K562 (cell line): ENCODE measurements around the gene IQCC. TPM values are rescaled to one million over a fixed set of nuclear protein-coding genes. Genes with fewer than 3 reads are reported as not detected.

Experiments used
- CBFB ChIP-seq: sonication (generic); formaldehyde crosslinking; IDR thresholded peaks from 2 replicates; pipeline ENCODE4 v1.4.0; 2020; ENCODE audit warnings: mild to moderate bottlenecking, missing genetic modification reagents
- E2F3 ChIP-seq: fragments of 250-450 bp; sonication (Bioruptor Pico); IDR thresholded peaks from 2 replicates; pipeline ENCODE4 v1.4.0; 2020; ENCODE audit warnings: mild to moderate bottlenecking
- MCM7 ChIP-seq, 2 experiments: fragments of 450-650 bp; IDR thresholded peaks; 2 replicates each; pipeline ENCODE4 v1.6.1; 2016 to 2018
- NCOA4 ChIP-seq: fragments of 450-650 bp; IDR thresholded peaks from 2 replicates; pipeline ENCODE4 v1.6.1; 2018; ENCODE audit warnings: mild to moderate bottlenecking; ENCODE audit not compliant: partially characterized antibody
- PRPF4 ChIP-seq: fragments of 200-400 bp; formaldehyde crosslinking; IDR thresholded peaks from one replicate; pipeline ENCODE4 v1.6.1; 2017; ENCODE audit warnings: low read length, low read depth, mild to moderate bottlenecking; ENCODE audit not compliant: insufficient read depth, poor library complexity, severe bottlenecking
- PYGO2 ChIP-seq: fragments of 450-650 bp; IDR thresholded peaks from 2 replicates; pipeline ENCODE4 v1.6.1; 2016; ENCODE audit warnings: mild to moderate bottlenecking, missing genetic modification characterization, moderate library complexity, missing compliant biosample characterization
- RB1 ChIP-seq: fragments of 450-650 bp; IDR thresholded peaks from 2 replicates; pipeline ENCODE4 v1.6.1; 2017; ENCODE audit warnings: low read depth, mild to moderate bottlenecking
- SPI1 ChIP-seq: IDR thresholded peaks from 2 replicates; pipeline ENCODE4 v1.6.1; 2011; ENCODE audit warnings: low read depth, low read length, control low read depth, borderline replicate concordance
- ZFPM2 ChIP-seq: fragments of 250-450 bp; sonication (Bioruptor Pico); IDR thresholded peaks from 2 replicates; pipeline ENCODE4 v1.5.1; 2022; ENCODE audit warnings: mild to moderate bottlenecking
- ZNF282 ChIP-seq: sonication (generic); formaldehyde crosslinking; IDR thresholded peaks from 2 replicates; pipeline ENCODE4 v1.8.1; 2023; ENCODE audit warnings: missing genetic modification reagents
- ZNF324 ChIP-seq: fragments of 250-450 bp; sonication (Bioruptor Pico); IDR thresholded peaks from 2 replicates; pipeline ENCODE4 v1.4.0; 2020; ENCODE audit warnings: mild to moderate bottlenecking
- polyA plus RNA-seq, 8 experiments: library from polyadenylated mRNA; depleted of rRNA in 4 of 8; stranded (reverse) in 5 of 8; unstranded in 3 of 8; fragments of >200 nt; fragmentation: Nextera tagmentation in 2 of 8; fragmentation: Illumina TruSeq in 1 of 8; extraction: Ambion mirVana in 2 of 8; extraction: Trizol in 1 of 8; gene quantifications; 2 replicates each; pipeline versions ENCODE4 v1.2.1 to v1.2.3, GENCODE V29; 2011 to 2014; ENCODE audit warnings: inconsistent platforms in 1 of 8, missing spikeins in 1 of 8
- total RNA-seq, 7 experiments: library from RNA; depleted of rRNA in 6 of 7; stranded (reverse); fragments of >200 nt in 6 of 7; fragmentation: Illumina TruSeq in 2 of 7; extraction: Trizol in 2 of 7; gene quantifications; 2 replicates each; pipeline versions ENCODE4 v1.2.1 to v1.2.3, GENCODE V29; 2011 to 2021; ENCODE audit warnings: low replicate concordance in 1 of 7
- TF ChIP-seq, protein P1 (sequence below): fragments of 150-350 bp; IDR thresholded peaks from 2 replicates; pipeline ENCODE4 v1.6.1; 2014; ENCODE audit warnings: low read depth, mild to moderate bottlenecking, low read length, borderline replicate concordance
- TF ChIP-seq, protein P2 (sequence below): IDR thresholded peaks from 2 replicates; pipeline ENCODE4 v1.6.1; 2012; ENCODE audit warnings: low read depth, low read length, improper control_type of control experiment, borderline replicate concordance
- TF ChIP-seq, protein P3 (sequence below), 2 experiments: fragments of 450-650 bp; IDR thresholded peaks; 2 replicates each; pipeline ENCODE4 v1.6.1; 2016; ENCODE audit warnings: mild to moderate bottlenecking in 2 of 2, borderline replicate concordance in 1 of 2, low read depth in 1 of 2, moderate library complexity in 1 of 2

IQCC gene
- total and polyA plus RNA-seq, 9 of the 15 experiments (the other 6 are each of a cell fraction or from before 2014, with no cell fraction given) = 8.1 to 16.5 (median 10.7) TPM

DNA sequence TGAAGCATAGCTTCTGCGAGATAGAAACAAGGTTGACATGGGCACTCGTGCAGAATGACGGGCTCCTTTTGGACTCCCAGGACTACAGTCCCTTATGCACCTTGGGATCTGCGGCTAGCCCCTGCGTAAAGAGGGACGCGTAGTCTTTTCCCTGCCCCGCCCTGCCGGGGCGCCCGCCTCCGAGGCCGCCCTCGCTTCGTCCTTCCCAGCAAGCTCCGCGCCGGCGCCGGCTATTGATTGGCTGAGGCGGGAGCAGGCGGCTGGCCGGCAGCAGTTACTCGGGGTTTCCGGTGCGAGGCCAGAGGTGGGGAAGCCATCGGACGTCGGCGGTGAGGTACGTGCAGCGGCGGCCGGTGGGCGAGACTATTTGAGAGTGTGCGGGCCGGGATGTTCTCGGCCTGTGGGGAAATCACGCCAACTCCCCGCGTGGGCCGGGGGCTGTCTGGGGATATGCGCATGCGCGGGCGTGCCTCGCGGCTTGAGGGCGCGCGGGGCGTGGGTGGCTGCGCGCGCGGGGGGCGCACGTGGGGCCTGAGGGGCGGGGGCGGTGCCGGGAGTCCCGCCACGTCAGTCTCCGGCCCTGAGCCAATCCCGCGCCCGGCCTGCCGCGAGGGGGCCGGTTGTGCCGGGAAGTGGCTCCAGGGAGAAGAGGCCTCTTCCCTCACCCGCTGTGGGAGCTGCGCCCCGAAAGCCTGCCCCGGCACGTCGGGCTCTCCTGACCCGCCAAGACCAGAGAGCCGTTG, 25.9 kb upstream of the IQCC start, which contains the start of gene TXLNA (continued):
- TF ChIP-seq, protein P1, sequence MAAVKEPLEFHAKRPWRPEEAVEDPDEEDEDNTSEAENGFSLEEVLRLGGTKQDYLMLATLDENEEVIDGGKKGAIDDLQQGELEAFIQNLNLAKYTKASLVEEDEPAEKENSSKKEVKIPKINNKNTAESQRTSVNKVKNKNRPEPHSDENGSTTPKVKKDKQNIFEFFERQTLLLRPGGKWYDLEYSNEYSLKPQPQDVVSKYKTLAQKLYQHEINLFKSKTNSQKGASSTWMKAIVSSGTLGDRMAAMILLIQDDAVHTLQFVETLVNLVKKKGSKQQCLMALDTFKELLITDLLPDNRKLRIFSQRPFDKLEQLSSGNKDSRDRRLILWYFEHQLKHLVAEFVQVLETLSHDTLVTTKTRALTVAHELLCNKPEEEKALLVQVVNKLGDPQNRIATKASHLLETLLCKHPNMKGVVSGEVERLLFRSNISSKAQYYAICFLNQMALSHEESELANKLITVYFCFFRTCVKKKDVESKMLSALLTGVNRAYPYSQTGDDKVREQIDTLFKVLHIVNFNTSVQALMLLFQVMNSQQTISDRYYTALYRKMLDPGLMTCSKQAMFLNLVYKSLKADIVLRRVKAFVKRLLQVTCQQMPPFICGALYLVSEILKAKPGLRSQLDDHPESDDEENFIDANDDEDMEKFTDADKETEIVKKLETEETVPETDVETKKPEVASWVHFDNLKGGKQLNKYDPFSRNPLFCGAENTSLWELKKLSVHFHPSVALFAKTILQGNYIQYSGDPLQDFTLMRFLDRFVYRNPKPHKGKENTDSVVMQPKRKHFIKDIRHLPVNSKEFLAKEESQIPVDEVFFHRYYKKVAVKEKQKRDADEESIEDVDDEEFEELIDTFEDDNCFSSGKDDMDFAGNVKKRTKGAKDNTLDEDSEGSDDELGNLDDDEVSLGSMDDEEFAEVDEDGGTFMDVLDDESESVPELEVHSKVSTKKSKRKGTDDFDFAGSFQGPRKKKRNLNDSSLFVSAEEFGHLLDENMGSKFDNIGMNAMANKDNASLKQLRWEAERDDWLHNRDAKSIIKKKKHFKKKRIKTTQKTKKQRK = no peak
- TF ChIP-seq, protein P2, sequence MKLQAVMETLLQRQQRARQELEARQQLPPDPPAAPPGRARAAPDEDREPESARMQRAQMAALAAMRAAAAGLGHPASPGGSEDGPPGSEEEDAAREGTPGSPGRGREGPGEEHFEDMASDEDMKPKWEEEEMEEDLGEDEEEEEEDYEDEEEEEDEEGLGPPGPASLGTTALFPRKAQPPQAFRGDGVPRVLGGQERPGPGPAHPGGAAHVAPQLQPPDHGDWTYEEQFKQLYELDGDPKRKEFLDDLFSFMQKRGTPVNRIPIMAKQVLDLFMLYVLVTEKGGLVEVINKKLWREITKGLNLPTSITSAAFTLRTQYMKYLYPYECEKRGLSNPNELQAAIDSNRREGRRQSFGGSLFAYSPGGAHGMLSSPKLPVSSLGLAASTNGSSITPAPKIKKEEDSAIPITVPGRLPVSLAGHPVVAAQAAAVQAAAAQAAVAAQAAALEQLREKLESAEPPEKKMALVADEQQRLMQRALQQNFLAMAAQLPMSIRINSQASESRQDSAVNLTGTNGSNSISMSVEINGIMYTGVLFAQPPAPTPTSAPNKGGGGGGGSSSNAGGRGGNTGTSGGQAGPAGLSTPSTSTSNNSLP = no peak
- 0 out of 2 replicates have a peak, but pooled peaks have one; percentile 52 for TF ChIP-seq ZNF282 (CRISPR knock-in tag)
- TF ChIP-seq PYGO2 = no peak
- TF ChIP-seq, protein P3, sequence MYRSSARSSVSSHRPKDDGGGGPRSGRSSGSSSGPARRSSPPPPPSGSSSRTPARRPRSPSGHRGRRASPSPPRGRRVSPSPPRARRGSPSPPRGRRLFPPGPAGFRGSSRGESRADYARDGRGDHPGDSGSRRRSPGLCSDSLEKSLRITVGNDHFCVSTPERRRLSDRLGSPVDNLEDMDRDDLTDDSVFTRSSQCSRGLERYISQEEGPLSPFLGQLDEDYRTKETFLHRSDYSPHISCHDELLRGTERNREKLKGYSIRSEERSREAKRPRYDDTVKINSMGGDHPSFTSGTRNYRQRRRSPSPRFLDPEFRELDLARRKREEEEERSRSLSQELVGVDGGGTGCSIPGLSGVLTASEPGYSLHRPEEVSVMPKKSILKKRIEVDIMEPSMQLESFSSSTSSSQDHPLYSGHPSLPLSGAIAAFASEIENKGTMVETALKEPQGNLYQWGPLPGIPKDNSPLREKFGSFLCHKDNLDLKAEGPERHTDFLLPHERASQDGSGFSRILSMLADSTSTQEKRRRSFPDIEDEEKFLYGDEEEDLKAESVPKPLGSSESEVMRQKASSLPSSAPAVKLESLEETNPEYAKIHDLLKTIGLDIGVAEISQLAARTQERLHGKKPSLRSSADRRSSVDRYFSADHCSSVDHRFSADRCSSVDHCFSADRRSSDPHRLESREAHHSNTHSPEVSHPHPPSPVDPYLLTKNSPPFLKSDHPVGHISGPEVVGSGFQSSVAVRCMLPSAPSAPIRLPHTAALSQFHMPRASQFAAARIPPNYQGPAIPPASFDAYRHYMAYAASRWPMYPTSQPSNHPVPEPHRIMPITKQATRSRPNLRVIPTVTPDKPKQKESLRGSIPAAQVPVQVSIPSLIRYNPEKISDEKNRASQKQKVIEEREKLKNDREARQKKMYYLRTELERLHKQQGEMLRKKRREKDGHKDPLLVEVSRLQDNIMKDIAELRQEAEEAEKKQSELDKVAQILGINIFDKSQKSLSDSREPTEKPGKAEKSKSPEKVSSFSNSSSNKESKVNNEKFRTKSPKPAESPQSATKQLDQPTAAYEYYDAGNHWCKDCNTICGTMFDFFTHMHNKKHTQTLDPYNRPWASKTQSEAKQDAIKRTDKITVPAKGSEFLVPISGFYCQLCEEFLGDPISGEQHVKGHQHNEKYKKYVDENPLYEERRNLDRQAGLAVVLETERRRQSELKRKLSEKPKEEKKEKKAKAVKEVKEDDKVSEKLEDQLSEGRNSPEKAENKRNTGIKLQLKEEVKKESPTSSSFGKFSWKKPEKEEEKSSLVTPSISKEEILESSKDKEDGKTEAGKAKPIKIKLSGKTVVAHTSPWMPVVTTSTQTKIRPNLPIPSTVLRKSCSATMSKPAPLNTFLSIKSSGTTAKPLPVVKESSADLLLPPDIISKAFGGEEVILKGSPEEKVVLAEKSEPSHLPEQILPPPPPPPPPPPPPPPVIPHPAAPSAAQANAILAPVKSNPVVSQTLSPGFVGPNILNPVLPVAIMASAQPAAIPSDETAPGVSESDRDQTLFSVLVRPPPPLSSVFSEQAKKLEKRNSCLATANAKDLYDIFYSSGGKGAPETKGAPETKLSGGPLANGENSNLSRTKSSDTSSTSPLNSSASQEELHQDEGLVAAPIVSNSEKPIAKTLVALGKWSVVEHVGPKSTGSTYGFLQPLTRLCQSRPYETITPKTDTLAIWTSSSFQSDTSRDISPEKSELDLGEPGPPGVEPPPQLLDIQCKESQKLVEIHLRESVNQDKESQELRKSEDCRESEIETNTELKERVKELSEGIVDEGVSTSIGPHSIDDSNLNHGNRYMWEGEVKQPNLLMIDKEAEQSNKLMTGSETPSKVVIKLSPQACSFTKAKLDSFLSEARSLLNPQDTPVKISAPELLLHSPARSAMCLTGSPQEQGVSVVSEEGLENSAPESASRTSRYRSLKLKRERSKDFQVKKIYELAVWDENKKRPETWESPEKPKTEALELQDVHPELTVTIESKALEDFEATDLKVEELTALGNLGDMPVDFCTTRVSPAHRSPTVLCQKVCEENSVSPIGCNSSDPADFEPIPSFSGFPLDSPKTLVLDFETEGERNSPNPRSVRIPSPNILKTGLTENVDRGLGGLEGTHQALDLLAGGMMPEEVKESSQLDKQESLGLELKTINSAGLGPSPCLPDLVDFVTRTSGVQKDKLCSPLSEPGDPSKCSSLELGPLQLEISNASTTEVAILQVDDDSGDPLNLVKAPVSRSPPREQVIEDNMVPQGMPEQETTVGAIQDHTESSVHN (IDR thresholded peaks at IDR 0.05; ENCODE audit: borderline replicate concordance in 1 of 2, low read depth in 1 of 2) = no peak
- TF ChIP-seq ZNF324 = no peak
- TF ChIP-seq E2F3 (CRISPR knock-in tag) = peak; percentile 70
- no peak for TF ChIP-seq MCM7 (IDR thresholded peaks at IDR 0.05)
- TF ChIP-seq SPI1 = no peak
- no peak for TF ChIP-seq NCOA4
- no peak; the same call in none of the 2 replicates for TF ChIP-seq ZFPM2 (CRISPR knock-in tag)
- no peak for TF ChIP-seq CBFB (CRISPR knock-in tag)
- peak; percentile 56 for TF ChIP-seq PRPF4
- peak; percentile 89; the same call in 1 of the 2 replicates for TF ChIP-seq RB1
